GM21786 (cell line): Measurements from ENCODE around the gene NSUN2.

ENCODE experiments used
- ATAC-seq: cut with Tn5 transposase; IDR thresholded peaks from one replicate; pipeline ENCODE4 v1.9.1; 2021; ENCODE audit not compliant: unreplicated experiment

NSUN2 gene

GRCh38 chr5:6606884-6607558, 25.8 kb downstream of the NSUN2 start:
- ATAC-seq, result no peak

GRCh38 chr5:6604946-6605345, 27.9 kb downstream of the NSUN2 start:
- ATAC-seq, result no peak

DNA sequence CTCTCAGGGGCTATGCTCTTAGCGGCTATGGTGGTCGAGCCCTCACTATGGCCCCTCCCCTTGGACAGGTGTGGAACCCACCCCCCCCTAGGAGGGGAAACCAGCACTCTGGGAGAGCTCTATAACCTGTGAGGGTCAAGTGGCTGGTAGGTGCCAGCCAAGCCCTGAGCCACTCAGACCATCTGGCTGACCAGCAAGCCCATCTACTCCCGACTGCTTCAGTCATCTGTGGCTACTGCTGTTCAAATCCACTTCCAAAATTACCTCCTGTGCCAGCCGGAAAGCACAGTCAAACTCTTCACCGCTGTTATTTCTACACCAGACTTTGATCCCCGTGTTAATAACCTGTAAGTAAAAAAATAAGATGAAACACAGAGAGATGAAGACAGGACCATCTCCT, 28.5 kb downstream of the NSUN2 start:
- ATAC-seq, result no peak

DNA sequence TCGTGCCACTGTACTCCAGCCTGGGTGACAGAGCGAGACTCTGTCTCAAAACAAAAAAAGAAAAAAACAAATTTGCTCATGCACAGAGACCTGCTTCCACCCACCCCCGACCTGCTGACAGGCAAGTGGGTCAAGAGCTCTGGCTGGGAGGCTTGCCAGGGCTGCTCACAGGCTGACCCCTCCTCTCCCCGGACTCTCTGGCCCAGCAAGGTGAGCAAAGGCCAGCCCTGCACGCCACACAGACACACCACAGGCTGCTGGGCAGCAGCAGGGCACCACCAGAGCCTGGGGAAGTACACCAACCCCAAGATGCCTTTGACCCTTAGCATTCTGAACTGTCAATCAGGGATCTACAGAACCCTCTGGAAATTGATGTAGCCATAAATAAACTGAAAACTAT, 29.2 kb downstream of the NSUN2 start:
- ATAC-seq, result no peak

- no peak for ATAC-seq
These were observed 30.4 kb downstream of the NSUN2 start for GRCh38 chr5:6602441-6602840.

DNA sequence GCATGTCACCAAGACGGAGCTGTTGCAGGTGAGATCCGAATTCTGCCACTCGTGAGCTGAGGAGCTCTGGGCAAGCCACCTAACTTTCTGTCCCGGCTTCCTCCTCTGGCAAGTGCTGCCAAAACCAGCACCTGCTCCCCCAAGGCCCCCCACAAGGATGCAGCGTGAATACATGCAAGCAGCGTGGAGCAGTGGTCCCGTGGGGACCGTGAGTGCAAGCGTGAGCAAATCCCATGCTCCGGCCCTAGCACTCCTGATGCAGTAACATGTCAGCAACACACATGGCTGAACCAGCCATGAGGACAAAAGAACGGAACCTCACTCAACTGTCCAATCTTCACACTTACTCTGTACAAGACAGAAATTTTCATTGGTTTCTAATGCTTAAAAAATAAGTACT, 31.0 kb downstream of the NSUN2 start:
- ATAC-seq, result no peak

DNA sequence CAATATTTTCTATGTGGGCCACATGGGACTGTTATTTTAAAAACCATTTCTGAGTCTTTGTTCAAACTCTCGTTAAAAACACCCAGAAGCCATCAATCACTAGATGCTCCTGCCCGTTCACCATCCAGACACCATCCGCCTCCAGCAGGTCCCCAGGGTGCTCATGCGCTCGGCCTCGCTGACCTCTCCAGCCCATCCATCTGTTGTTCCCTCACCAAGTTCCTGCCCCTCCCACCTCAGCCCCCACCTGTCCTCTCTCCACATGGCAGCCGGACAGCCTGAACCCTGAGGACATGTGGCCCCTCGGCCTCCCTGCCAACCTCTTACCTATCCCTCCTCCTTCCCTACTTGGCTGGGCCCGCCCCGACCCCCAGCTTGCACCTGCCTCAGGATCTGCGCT, 31.6 kb downstream of the NSUN2 start:
- no peak for ATAC-seq

GRCh38 chr5:6599739-6600138, 33.1 kb downstream of the NSUN2 start:
- no peak for ATAC-seq

GRCh38 chr5:6598351-6598900, 34.4 kb downstream of the NSUN2 start:
- no peak for ATAC-seq

DNA sequence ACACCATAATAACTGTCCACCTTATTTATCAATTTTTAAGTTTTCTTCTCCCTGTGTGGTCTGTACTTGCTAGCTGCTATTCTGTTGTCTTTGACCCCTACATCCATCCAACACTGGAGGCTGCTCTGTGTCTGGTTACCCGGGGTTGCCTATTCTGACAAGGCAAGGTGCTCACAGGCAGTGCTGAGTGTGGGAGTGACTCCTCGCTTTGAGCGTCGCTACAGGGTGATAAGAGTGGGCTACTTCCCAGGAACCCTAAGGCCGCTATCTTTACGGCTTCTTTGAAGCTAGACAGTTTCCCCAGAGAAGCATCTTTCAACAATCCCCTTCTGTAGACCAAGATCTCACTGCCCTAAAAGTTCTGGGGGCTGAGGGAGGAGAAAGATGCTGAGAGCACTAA, 35.3 kb downstream of the NSUN2 start:
- no peak for ATAC-seq

- ATAC-seq, result no peak
These were observed 36.5 kb downstream of the NSUN2 start for GRCh38 chr5:6596388-6596787.

- no peak for ATAC-seq
These were observed 37.4 kb downstream of the NSUN2 start for GRCh38 chr5:6595405-6595804.

- no peak for ATAC-seq
These were observed 38.8 kb downstream of the NSUN2 start for GRCh38 chr5:6594066-6594465.

- no peak for ATAC-seq
These were observed 39.5 kb downstream of the NSUN2 start for GRCh38 chr5:6593148-6594016.

- no peak for ATAC-seq
These were observed 40.2 kb downstream of the NSUN2 start for GRCh38 chr5:6592601-6593000.

DNA sequence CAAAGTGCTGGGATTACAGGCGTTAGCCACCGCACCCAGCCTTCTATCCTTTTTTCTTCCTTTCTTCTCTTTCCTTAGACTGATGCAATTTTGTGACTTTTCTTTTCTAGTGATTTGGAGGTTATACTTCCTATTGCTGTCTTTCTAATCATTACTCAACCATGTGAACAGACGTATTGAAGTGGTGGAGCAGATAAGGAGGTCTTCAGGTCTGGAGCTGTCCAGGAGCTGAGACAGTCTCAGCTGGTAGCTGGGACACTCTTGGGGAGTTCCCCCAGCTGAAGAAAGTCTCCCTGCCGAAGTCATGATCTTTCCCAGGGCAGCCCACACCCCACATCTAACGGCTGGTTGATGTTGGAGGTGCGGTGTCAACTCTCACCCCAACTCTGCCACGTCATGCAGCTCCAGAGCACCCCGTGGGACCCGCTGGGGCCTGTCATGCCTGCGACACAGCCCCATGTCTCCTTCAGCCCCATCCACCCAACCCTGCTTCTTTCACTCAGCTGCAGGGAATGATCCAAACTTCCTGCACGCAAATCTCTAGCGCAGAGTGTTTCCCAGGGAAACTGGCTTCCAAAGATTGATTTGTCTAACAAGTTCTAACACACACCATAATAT, 41.1 kb downstream of the NSUN2 start:
- no peak for ATAC-seq

DNA sequence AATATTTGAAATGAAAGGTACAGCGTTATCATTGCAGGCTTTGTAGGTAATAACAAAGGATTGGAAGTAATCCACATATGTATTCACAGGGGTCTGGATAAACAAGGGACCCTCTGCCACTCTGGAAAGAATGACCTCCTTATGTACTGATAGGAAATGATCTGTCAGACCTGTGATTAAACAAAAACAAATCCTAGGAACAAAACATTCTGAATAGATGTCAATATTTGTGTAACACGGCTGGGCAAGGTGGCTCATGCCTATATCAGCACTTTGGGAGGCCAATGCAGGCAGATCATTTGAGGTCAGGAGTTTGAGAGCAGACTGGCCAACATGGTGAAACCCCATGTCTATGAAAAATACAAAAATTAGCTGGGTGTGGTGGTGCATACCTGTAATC, 42.3 kb downstream of the NSUN2 start:
- ATAC-seq, result no peak

- ATAC-seq, result no peak
These were observed 45.7 kb downstream of the NSUN2 start for GRCh38 chr5:6587171-6587570.

GRCh38 chr5:6586647-6587042, 46.2 kb downstream of the NSUN2 start:
- ATAC-seq, result no peak

DNA sequence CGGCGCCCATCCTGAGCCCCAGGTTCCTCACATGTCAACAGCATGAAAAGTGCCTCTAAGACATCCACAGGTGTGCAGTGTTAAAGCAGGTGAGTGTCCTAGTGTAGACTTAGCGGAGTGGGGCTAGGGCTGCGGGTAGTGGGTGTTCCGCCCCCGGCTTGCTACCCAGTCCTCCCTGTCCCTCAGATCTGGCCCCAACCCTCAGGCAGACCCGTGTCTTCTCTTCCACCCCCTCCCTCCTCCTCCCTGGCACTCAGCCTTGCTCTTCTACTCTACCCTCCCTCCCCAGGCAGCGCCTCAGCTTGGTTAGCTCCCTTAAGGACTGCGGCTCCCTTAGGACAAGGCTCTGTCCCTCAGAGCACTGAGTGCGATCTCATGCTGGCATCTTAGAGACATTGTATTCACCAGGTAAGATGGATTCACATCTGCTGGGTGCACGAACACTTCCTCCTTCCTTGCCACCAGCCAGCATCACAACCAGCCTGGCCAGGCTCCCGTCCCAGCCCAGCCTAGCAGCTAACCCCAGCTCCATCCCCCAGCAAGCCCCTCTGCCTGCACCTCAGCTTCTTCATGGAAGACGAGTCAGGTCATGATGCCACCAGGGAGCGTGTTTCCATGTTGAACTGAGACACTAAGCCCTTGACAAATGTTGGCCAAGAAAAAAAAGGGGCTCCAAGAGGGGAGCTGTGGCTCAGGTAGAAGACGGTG, 46.8 kb downstream of the NSUN2 start:
- no peak for ATAC-seq

DNA sequence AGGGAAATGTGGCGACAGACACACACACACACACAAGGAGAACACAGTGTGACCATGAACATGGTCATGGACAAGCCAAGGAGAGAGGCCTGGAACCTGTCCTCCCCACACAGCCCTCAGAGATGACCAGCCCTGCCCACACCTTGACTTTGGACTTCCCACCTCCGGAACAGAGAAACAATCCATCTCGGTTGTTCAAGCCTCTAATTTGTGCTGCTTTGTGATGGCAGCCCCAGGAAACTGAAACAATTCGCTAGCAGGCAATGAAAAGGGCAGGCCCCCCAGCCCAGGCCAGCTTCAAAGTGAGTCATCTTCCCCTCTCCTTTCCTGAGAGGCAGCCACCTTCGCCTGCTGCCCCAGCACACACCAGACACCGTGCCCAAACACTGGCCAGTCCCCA, 47.7 kb downstream of the NSUN2 start:
- no peak for ATAC-seq
